BLaER1 (cell line): ENCODE data around the gene FOXP1.

Source experiments
- H3K27ac ChIP-seq: shearing (Covaris generic); formaldehyde crosslinking; 2 replicates; pipeline ENCODE4 v1.8.1; 2022
- H3K27me3 ChIP-seq: shearing (Covaris generic); formaldehyde crosslinking; 2 replicates; pipeline ENCODE4 v1.8.1; 2022
- H3K36me3 ChIP-seq: shearing (Covaris generic); formaldehyde crosslinking; 2 replicates; pipeline ENCODE4 v1.8.1; 2022
- H3K4me1 ChIP-seq: shearing (Covaris generic); formaldehyde crosslinking; 2 replicates; pipeline ENCODE4 v1.8.1; 2022
- H3K4me2 ChIP-seq: shearing (Covaris generic); formaldehyde crosslinking; 2 replicates; pipeline ENCODE4 v1.8.1; 2022
- H3K4me3 ChIP-seq: shearing (Covaris generic); formaldehyde crosslinking; 2 replicates; pipeline ENCODE4 v1.8.1; 2022
- H3K9ac ChIP-seq: shearing (Covaris generic); formaldehyde crosslinking; 2 replicates; pipeline ENCODE4 v1.8.1; 2022
- H3K9me3 ChIP-seq: shearing (Covaris generic); formaldehyde crosslinking; 2 replicates; pipeline ENCODE4 v1.8.1; 2022
- H4K20me1 ChIP-seq: shearing (Covaris generic); formaldehyde crosslinking; 2 replicates; pipeline ENCODE4 v1.8.1; 2022
- Cebpa-rat ChIP-seq: shearing (Covaris generic); IDR thresholded peaks from 2 replicates; pipeline ENCODE4 v1.8.1; 2022

The FOXP1 gene

GRCh38 chr3:71551311-71551919 lies 32.1 kb downstream of the FOXP1 start:
- H3K9ac ChIP-seq: no peak overlapping the region
- H4K20me1 ChIP-seq: no peaks in the 10 kb centered on the region
- TF ChIP-seq Cebpa-rat: no peak
- no peak overlapping the region for H3K27ac ChIP-seq
- no peaks in the 10 kb centered on the region for H3K9me3 ChIP-seq
- no peak overlapping the region for H3K4me2 ChIP-seq
- H3K36me3 ChIP-seq: no peaks in the 10 kb centered on the region
- H3K4me1 ChIP-seq: no peaks in the 10 kb centered on the region
- H3K4me3 ChIP-seq: no peak overlapping the region
- H3K27me3 ChIP-seq: no peaks in the 10 kb centered on the region

DNA sequence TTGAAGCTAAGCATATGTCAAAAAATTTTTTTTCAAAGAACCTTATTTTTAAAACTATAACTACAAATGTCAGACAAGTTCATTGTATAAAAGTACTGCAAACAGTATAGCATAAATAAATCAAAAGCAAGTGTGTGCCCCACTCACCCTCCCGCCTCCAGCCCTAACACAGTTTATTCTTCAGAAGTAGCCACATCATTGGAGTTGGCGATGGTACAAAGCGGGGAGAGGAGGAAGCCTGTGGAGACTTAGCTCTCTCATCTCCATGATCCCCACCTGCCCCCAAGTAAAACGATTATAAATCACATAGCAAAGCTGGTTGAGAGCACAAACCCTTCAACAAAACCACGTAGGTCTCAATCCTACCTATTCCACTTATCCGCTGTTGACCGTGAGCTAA lies 33.6 kb downstream of the FOXP1 start:
- H3K36me3 ChIP-seq: no peaks in the 10 kb centered on the region
- no peak overlapping the region for H3K4me3 ChIP-seq
- TF ChIP-seq Cebpa-rat: no peak
- no peaks in the 10 kb centered on the region for H3K9me3 ChIP-seq
- no peak overlapping the region for H3K9ac ChIP-seq
- no peak overlapping the region for H3K27ac ChIP-seq
- H4K20me1 ChIP-seq: no peaks in the 10 kb centered on the region
- H3K4me2 ChIP-seq: no peak overlapping the region
- no peaks in the 10 kb centered on the region for H3K27me3 ChIP-seq
- no peaks in the 10 kb centered on the region for H3K4me1 ChIP-seq

- Histone ChIP-seq H3K4me3 (no peak overlapping the region), H3K27ac (no peak overlapping the region), H3K9ac (no peak overlapping the region), H3K4me1 (no peaks in the 10 kb centered on the region), H3K4me2 (no peak overlapping the region), H3K36me3 (no peaks in the 10 kb centered on the region), H3K27me3 (no peaks in the 10 kb centered on the region), H4K20me1 (no peaks in the 10 kb centered on the region), H3K9me3 (no peaks in the 10 kb centered on the region)
- TF ChIP-seq Cebpa-rat: no peak
Observed at GRCh38 chr3:71548705-71549384, 34.7 kb downstream of the FOXP1 start.

- Histone ChIP-seq H3K4me1 (peaks cover 12% of the 10 kb centered on the region), H3K4me2 (no peak overlapping the region), H3K9ac (no peak overlapping the region), H3K27me3 (no peaks in the 10 kb centered on the region), H3K27ac (no peak overlapping the region), H4K20me1 (no peaks in the 10 kb centered on the region), H3K4me3 (no peak overlapping the region), H3K36me3 (no peaks in the 10 kb centered on the region), H3K9me3 (no peaks in the 10 kb centered on the region)
- no peak for TF ChIP-seq Cebpa-rat
Observed at GRCh38 chr3:71547249-71548198, 36.0 kb downstream of the FOXP1 start.

GRCh38 chr3:71546821-71547220 lies 36.7 kb downstream of the FOXP1 start:
- Histone ChIP-seq H3K27ac (no peak overlapping the region), H4K20me1 (no peaks in the 10 kb centered on the region), H3K27me3 (no peaks in the 10 kb centered on the region), H3K4me2 (no peak overlapping the region), H3K9ac (no peak overlapping the region), H3K36me3 (no peaks in the 10 kb centered on the region), H3K9me3 (no peaks in the 10 kb centered on the region), H3K4me1 (peaks cover 19% of the 10 kb centered on the region), H3K4me3 (no peak overlapping the region)
- no peak for TF ChIP-seq Cebpa-rat

- H3K4me2 ChIP-seq: no peak overlapping the region
Observed at GRCh38 chr3:71545330-71545729, 38.2 kb downstream of the FOXP1 start.

GRCh38 chr3:71543371-71544016 lies 40.0 kb downstream of the FOXP1 start:
- peaks cover 27% of the 10 kb centered on the region for H3K4me1 ChIP-seq
- H3K27ac ChIP-seq: peak overlapping the region; percentile 47
- H3K9me3 ChIP-seq: no peaks in the 10 kb centered on the region
- no peaks in the 10 kb centered on the region for H3K36me3 ChIP-seq
- H3K4me3 ChIP-seq: no peak overlapping the region
- no peaks in the 10 kb centered on the region for H3K27me3 ChIP-seq
- H4K20me1 ChIP-seq: no peaks in the 10 kb centered on the region
- no peak overlapping the region for H3K9ac ChIP-seq
- peak overlapping the region; percentile 81 for H3K4me2 ChIP-seq
- no peak for TF ChIP-seq Cebpa-rat

More at GRCh38 chr3:71545330-71545729, 38.2 kb downstream of the FOXP1 start:
- Histone ChIP-seq H3K27me3 (no peaks in the 10 kb centered on the region), H3K36me3 (no peaks in the 10 kb centered on the region), H3K4me3 (no peak overlapping the region), H4K20me1 (no peaks in the 10 kb centered on the region), H3K9ac (no peak overlapping the region), H3K27ac (no peak overlapping the region), H3K9me3 (no peaks in the 10 kb centered on the region), H3K4me1 (peaks cover 27% of the 10 kb centered on the region)
- TF ChIP-seq Cebpa-rat: no peak

DNA sequence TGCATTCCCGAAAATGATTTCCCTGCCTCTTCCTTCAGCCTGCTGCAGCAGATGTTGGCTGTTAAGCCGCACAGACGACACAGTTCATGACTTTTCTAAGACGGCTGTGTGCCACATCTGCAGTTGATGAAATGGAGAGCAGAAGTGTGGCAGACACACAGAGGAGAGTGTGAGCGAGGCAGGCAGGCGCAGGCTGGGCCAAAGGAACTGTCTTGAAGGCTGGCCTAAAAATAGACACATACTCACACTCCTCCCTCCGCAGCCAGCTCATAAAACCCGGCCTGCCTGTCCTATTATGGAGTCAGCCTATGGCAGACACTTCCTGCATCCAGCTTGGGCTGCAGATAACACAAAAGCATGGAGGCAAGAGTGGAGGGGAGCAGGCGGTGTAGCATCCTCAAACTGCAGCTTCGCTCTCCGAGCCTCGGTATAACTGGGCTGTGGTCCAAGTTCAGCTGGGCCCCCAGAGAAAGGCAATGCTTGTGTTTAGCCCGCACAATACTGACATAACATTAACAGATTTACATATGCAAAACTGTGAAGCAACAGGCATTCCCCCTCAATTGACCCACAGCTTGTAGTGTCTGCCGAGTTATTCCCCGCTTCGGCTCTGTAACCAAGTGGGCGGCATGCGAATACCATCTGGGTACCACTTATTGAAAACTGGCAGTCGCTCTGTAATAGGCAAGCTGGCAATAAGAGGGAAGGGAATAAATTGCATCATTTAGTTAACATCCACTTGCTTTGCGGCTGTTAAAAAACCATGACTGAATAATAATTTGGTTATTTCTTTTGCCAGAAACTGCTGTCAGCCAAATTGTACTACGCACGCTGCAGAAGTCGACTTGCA lies 40.8 kb downstream of the FOXP1 start:
- TF ChIP-seq Cebpa-rat: no peak
- Histone ChIP-seq H3K4me2 (peak overlapping the region; percentile 81), H4K20me1 (no peaks in the 10 kb centered on the region), H3K27me3 (no peaks in the 10 kb centered on the region), H3K9ac (no peak overlapping the region), H3K36me3 (no peaks in the 10 kb centered on the region), H3K27ac (peak overlapping the region; percentile 47), H3K4me1 (peaks cover 27% of the 10 kb centered on the region), H3K9me3 (no peaks in the 10 kb centered on the region), H3K4me3 (peak overlapping the region; percentile 9; the same call in 1 of the 2 replicates)

- no peaks in the 10 kb centered on the region for H4K20me1 ChIP-seq
- no peaks in the 10 kb centered on the region for H3K27me3 ChIP-seq
- no peaks in the 10 kb centered on the region for H3K36me3 ChIP-seq
- TF ChIP-seq Cebpa-rat: no peak
- peak overlapping the region; percentile 81 for H3K4me2 ChIP-seq
- H3K4me3 ChIP-seq: no peak overlapping the region
- H3K27ac ChIP-seq: no peak overlapping the region
- H3K4me1 ChIP-seq: peaks cover 27% of the 10 kb centered on the region
- H3K9me3 ChIP-seq: no peaks in the 10 kb centered on the region
- no peak overlapping the region for H3K9ac ChIP-seq
Observed at GRCh38 chr3:71541313-71541712, 42.2 kb downstream of the FOXP1 start.
